Lung (tissue), 12 donors: ENCODE data around the gene CIAO2B. TPM values are rescaled to one million over a fixed set of nuclear protein-coding genes. Genes with fewer than 3 reads are reported as not detected.
"Not testable (repeated sequence)": the region's sequence is repeated elsewhere in the genome, so short reads cannot be mapped to it uniquely, and the experiment has no call there.

Source experiments
- ATAC-seq: fragments of 200-7000 bp; cut with Tn5 transposase; one replicate; pipeline ENCODE4 v1.9.1; 2020; ENCODE audit warnings: moderate number of reproducible peaks; ENCODE audit not compliant: insufficient read depth, low FRiP score
- DNase-seq, 3 donors: peaks; one replicate each; pipeline ENCODE4 v3.0.0-alpha.2; 2013 to 2017
- H3K27ac ChIP-seq, 2 donors: one replicate each; pipeline ENCODE4 v1.5.1; 2013; ENCODE audit warnings: mild to moderate bottlenecking in 2 of 2, moderate library complexity in 2 of 2, control low read depth in 1 of 2, inconsistent platforms in 1 of 2, low read depth in 1 of 2, low read length in 1 of 2
- H3K27me3 ChIP-seq, 3 donors: one replicate each; pipeline ENCODE4 v1.5.1; 2013; ENCODE audit warnings: low read length in 2 of 3; ENCODE audit not compliant: control insufficient read depth in 3 of 3, insufficient read depth in 3 of 3
- H3K36me3 ChIP-seq, 4 donors: one replicate each; pipeline ENCODE4 v1.5.1; 2013; ENCODE audit warnings: low read length in 4 of 4, mild to moderate bottlenecking in 1 of 4, moderate library complexity in 1 of 4; ENCODE audit not compliant: control insufficient read depth in 4 of 4, insufficient read depth in 4 of 4
- H3K4me1 ChIP-seq, 5 donors: one replicate each; pipeline ENCODE4 v1.5.1; 2013; ENCODE audit warnings: low read length in 5 of 5, mild to moderate bottlenecking in 2 of 5, moderate library complexity in 1 of 5; ENCODE audit not compliant: control insufficient read depth in 5 of 5, insufficient read depth in 5 of 5
- H3K4me3 ChIP-seq: one replicate; pipeline ENCODE4 v1.5.1; 2013; ENCODE audit warnings: mild to moderate bottlenecking, control low read depth, moderate library complexity
- H3K9ac ChIP-seq, 2 donors: one replicate each; pipeline ENCODE4 v1.5.1; 2013; ENCODE audit warnings: low read length in 2 of 2, control low read depth in 1 of 2; ENCODE audit not compliant: insufficient read depth in 1 of 2
- H3K9me3 ChIP-seq, 4 donors: one replicate each; pipeline ENCODE4 v1.5.1; 2013; ENCODE audit warnings: low read length in 3 of 4, mild to moderate bottlenecking in 1 of 4, moderate library complexity in 1 of 4; ENCODE audit not compliant: control insufficient read depth in 4 of 4, insufficient read depth in 3 of 4
- CTCF ChIP-seq: IDR thresholded peaks from 2 replicates; pipeline ENCODE4 v1.5.1; 2012; ENCODE audit warnings: mild to moderate bottlenecking; ENCODE audit errors: control extremely low read depth, extremely low read depth
- WGBS, 2 donors: extraction: QIAGEN DNeasy Blood & Tissue Kit; methylation state at CpG; one replicate each; pipeline ENCODE4 v1.1.7; 2013; 5-methylcytosine and 5-hydroxymethylcytosine counted together
- polyA plus RNA-seq, 2 donors: library from polyadenylated mRNA; stranded (reverse); fragments of 200-250 nt; gene quantifications; one replicate each; pipeline ENCODE4 v1.2.1, GENCODE V29; 2013
- total RNA-seq, 2 donors: library from RNA; depleted of rRNA in 1 of 2; stranded (reverse); fragments of >200 nt in 1 of 2; gene quantifications; one replicate each; pipeline ENCODE4 v1.2.1, GENCODE V29; 2014 to 2021
- donor health status: control.
- donor health status: control.
- donor health status: Bipolar disorder and iron deficiency.
- donor health status: healthy.
- donor health status: DM: yes; HTN: yes; CAD: no.

CIAO2B gene
- total and polyA plus RNA-seq, 4 donors = 48.8 to 257 (median 159) TPM

- Histone ChIP-seq H3K9me3 (no peaks in the 10 kb centered on the region), H3K27ac (no peak overlapping the region), H3K9ac (no peak overlapping the region), H3K4me1 (peaks cover 0 to 5% (median 0%) of the 10 kb centered on the region in 5 donors), H3K36me3 (no peaks in the 10 kb centered on the region), H3K4me3 (no peak overlapping the region), H3K27me3 (no peaks in the 10 kb centered on the region)
- ATAC-seq = peak; percentile 80
- peak; percentile 98 for TF ChIP-seq CTCF
- peak; percentile 76 to 85 (median 81) for DNase-seq
- whole genome bisulfite sequencing, 2 donors = 28 to 31% methylated on average over 15 of the region's 15 CpGs
These were observed 43.3 kb upstream of the CIAO2B start for GRCh38 chr16:66977341-66978113.

- no peaks in the 10 kb centered on the region for H3K36me3 ChIP-seq
- no peak overlapping the region for H3K4me3 ChIP-seq
- ATAC-seq (no peak), DNase-seq (no peak)
- no peak for TF ChIP-seq CTCF
- H3K27ac ChIP-seq = no peak overlapping the region
- no peaks in the 10 kb centered on the region for H3K9me3 ChIP-seq
- H3K9ac ChIP-seq = no peak overlapping the region
- H3K27me3 ChIP-seq = no peaks in the 10 kb centered on the region
- H3K4me1 ChIP-seq = peaks cover 0 to 5% (median 0%) of the 10 kb centered on the region in 5 donors
- WGBS, 2 donors = 48 to 56% methylated on average over 13 of the region's 13 CpGs
These were observed 42.5 kb upstream of the CIAO2B start for GRCh38 chr16:66976746-66977145.

- DNase-seq (no peak), ATAC-seq (no peak)
- Histone ChIP-seq H3K4me3 (no peak overlapping the region), H3K27ac (no peak overlapping the region), H3K4me1 (peaks cover 0 to 5% (median 0%) of the 10 kb centered on the region in 5 donors), H3K9me3 (no peaks in the 10 kb centered on the region), H3K27me3 (no peaks in the 10 kb centered on the region), H3K36me3 (no peaks in the 10 kb centered on the region), H3K9ac (no peak overlapping the region)
- no peak for TF ChIP-seq CTCF
- WGBS, 2 donors = 81 to 84% methylated on average over 14 of the region's 14 CpGs
These were observed 41.2 kb upstream of the CIAO2B start for GRCh38 chr16:66975302-66975893.

- H3K27me3 ChIP-seq, H3K27ac ChIP-seq, H3K4me3 ChIP-seq, H3K9ac ChIP-seq, ATAC-seq, H3K9me3 ChIP-seq, H3K4me1 ChIP-seq, DNase-seq, H3K36me3 ChIP-seq: not testable (repeated sequence)
- WGBS, 2 donors = 53 to 60% methylated on average over 8 to 11 of the region's 11 CpGs
These were observed 40.7 kb upstream of the CIAO2B start for GRCh38 chr16:66974932-66975246.

- H3K9ac ChIP-seq, H3K36me3 ChIP-seq, H3K27ac ChIP-seq, H3K4me3 ChIP-seq, H3K9me3 ChIP-seq, ATAC-seq, DNase-seq, H3K27me3 ChIP-seq, H3K4me1 ChIP-seq: not testable (repeated sequence)
- WGBS, 2 donors = 89 to 93% methylated on average over 30 to 32 of the region's 32 CpGs
These were observed 40.1 kb upstream of the CIAO2B start for GRCh38 chr16:66974156-66974931.
